OCI-LY7 (cell line): Measurements from ENCODE around the gene NUP205. TPM values are rescaled to one million over a fixed set of nuclear protein-coding genes. Genes with fewer than 3 reads are reported as not detected.

ENCODE experiments used
- BruUV-seq: library from RNA; stranded (reverse); fragments of 400-500 nt; replicated peaks from 2 replicates; lab custom pipeline; 2021; lab: Mats Ljungman, UMichigan
- CTCF ChIA-PET: fragments of 300-600 bp; sonication (Branson Sonifier 250); formaldehyde crosslinking; loops from one replicate; lab custom pipeline; 2022; ENCODE audit warnings: antibody characterized with exemption; ENCODE audit not compliant: unreplicated experiment; lab: Charles Lee
- POLR2A ChIA-PET: fragments of 300-600 bp; sonication (Branson Sonifier 250); formaldehyde crosslinking; loops from one replicate; lab custom pipeline; 2022; ENCODE audit warnings: antibody characterized with exemption; lab: Charles Lee
- DNase-seq: peaks from one replicate; pipeline ENCODE4 v3.0.0-alpha.2; 2015; ENCODE audit warnings: low spot score
- H2AFZ ChIP-seq: fragments of 200-600 bp; sonication (generic), shearing (Covaris generic); 2 replicates; pipeline ENCODE4 v1.6.1; 2014; ENCODE audit warnings: mild to moderate bottlenecking, antibody characterized with exemption, low read length, moderate library complexity
- H3K27ac ChIP-seq: fragments of 200-600 bp; sonication (generic); 2 replicates; pipeline ENCODE4 v1.5.1; 2014; ENCODE audit warnings: mixed run types, low read depth, mild to moderate bottlenecking, moderate library complexity, low read length, inconsistent platforms; ENCODE audit not compliant: poor library complexity, severe bottlenecking
- H3K36me3 ChIP-seq: fragments of 200-600 bp; sonication (generic); 2 replicates; pipeline ENCODE4 v1.6.1; 2014; ENCODE audit warnings: mild to moderate bottlenecking, antibody characterized with exemption, low read length, moderate library complexity, mixed read lengths; ENCODE audit not compliant: insufficient read depth
- H3K4me1 ChIP-seq: fragments of 200-600 bp; sonication (generic); 2 replicates; pipeline ENCODE4 v1.5.1; 2014; ENCODE audit warnings: mild to moderate bottlenecking, low read length; ENCODE audit not compliant: insufficient read depth, poor library complexity, severe bottlenecking
- H3K4me2 ChIP-seq: fragments of 200-600 bp; sonication (generic); 2 replicates; pipeline ENCODE4 v1.6.1; 2014; ENCODE audit warnings: mild to moderate bottlenecking, low read length
- H3K4me3 ChIP-seq: fragments of 200-600 bp; sonication (generic); 2 replicates; pipeline ENCODE4 v1.5.1; 2014; ENCODE audit warnings: mild to moderate bottlenecking, low read depth, low read length; ENCODE audit not compliant: poor library complexity, severe bottlenecking
- H3K79me2 ChIP-seq: fragments of 200-600 bp; sonication (generic); 2 replicates; pipeline ENCODE4 v1.6.1; 2016; ENCODE audit warnings: low read depth, mild to moderate bottlenecking, low read length, moderate library complexity, mixed read lengths; ENCODE audit not compliant: insufficient read depth
- H3K9me2 ChIP-seq: fragments of 200-600 bp; sonication (generic); 2 replicates; pipeline ENCODE4 v1.6.1; 2016; ENCODE audit warnings: mild to moderate bottlenecking, low read length, mixed read lengths; ENCODE audit not compliant: insufficient read depth
- H3K9me3 ChIP-seq: fragments of 200-600 bp; sonication (generic); 2 replicates; pipeline ENCODE4 v1.6.1; 2014; ENCODE audit warnings: mild to moderate bottlenecking, mixed run types, low read length, mixed read lengths
- H4K20me1 ChIP-seq: fragments of 200-600 bp; sonication (generic); 2 replicates; pipeline ENCODE4 v1.6.1; 2014; ENCODE audit warnings: mild to moderate bottlenecking, antibody characterized with exemption, low read length, moderate library complexity, mixed read lengths; ENCODE audit not compliant: insufficient read depth
- CTCF ChIP-seq: fragments of 200-600 bp; sonication (generic); conservative IDR thresholded peaks from 2 replicates; pipeline ENCODE4 v1.5.1; 2014; ENCODE audit warnings: mild to moderate bottlenecking, antibody characterized with exemption, low read length, moderate library complexity, mixed read lengths
- EZH2phosphoT487 ChIP-seq: fragments of 200-600 bp; sonication (generic); IDR thresholded peaks from 2 replicates; pipeline ENCODE4 v1.6.1; 2018; ENCODE audit warnings: low read depth, borderline replicate concordance, mild to moderate bottlenecking, mixed run types, antibody characterized with exemption, low read length, moderate library complexity, mixed read lengths
- intact Hi-C: fragments of 100-400 bp; cut with micrococcal nuclease; formaldehyde crosslinking; loops from one replicate; pipeline ENCODE4 v1.10.0; 2022; ENCODE audit not compliant: unreplicated experiment
- total RNA-seq, 2 experiments: library from RNA; depleted of rRNA in 1 of 2; stranded (reverse); fragments of >200 nt in 1 of 2; shearing (Covaris generic) in 1 of 2; gene quantifications; 2 replicates each; pipeline ENCODE4 v1.2.3, GENCODE V29; 2014 to 2022

Gene NUP205
- total RNA-seq, 2 experiments from 2014 or later = 115 to 132 TPM

GRCh38 chr7:135673360-135673706, 115.6 kb downstream of the NUP205 start:
- no peak overlapping the region for H2AFZ ChIP-seq
- no peaks in the 10 kb centered on the region for H4K20me1 ChIP-seq
- H3K4me3 ChIP-seq = no peak overlapping the region
- no peak overlapping the region for H3K27ac ChIP-seq
- H3K4me2 ChIP-seq = no peak overlapping the region
- ChIA-PET POLR2A (interaction anchor here (1.0 kb wide), 1 partner anchor 11 kb away, joined by 3 read pairs; no protein-coding TSS in a partner anchor), CTCF (no interaction called here)
- intact Hi-C loops = loop anchor here (10.0 kb wide), 1 partner anchor 331 kb away; no protein-coding TSS in a partner anchor
- TF ChIP-seq CTCF (no peak), EZH2phosphoT487 (no peak)
- no peaks in the 10 kb centered on the region for H3K9me2 ChIP-seq
- BruUV-seq = no TSS peak
- DNase-seq = no peak
- H3K9me3 ChIP-seq = peaks cover 12% of the 10 kb centered on the region
- H3K36me3 ChIP-seq = peaks cover 35% of the 10 kb centered on the region
- no peaks in the 10 kb centered on the region for H3K4me1 ChIP-seq
- H3K79me2 ChIP-seq = no peaks in the 10 kb centered on the region

- no peak for DNase-seq
- ChIA-PET CTCF (interaction anchor here (0.5 kb wide), 1 partner anchor 16 kb away, joined by 3 read pairs; the partner anchor contains the start of gene STMP1), POLR2A (interaction anchor here (0.8 to 1.0 kb wide), 2 partner anchors 8 to 1326 kb away, joined by 3 read pairs; no protein-coding TSS in a partner anchor)
- Histone ChIP-seq H3K9me3 (no peaks in the 10 kb centered on the region), H3K79me2 (no peaks in the 10 kb centered on the region), H2AFZ (no peak overlapping the region), H3K4me3 (no peak overlapping the region), H3K9me2 (no peaks in the 10 kb centered on the region), H3K4me1 (no peaks in the 10 kb centered on the region), H4K20me1 (no peaks in the 10 kb centered on the region), H3K27ac (no peak overlapping the region), H3K36me3 (peaks cover 18% of the 10 kb centered on the region), H3K4me2 (no peak overlapping the region)
- no TSS peak for BruUV-seq
- intact Hi-C loops = loop anchor here (10.0 kb wide), 1 partner anchor 326 kb away; no protein-coding TSS in a partner anchor
- TF ChIP-seq EZH2phosphoT487 (no peak), CTCF (no peak)
Measured at GRCh38 chr7:135678612-135679575, 121.2 kb downstream of the NUP205 start.
